Endothelial cell (in vitro differentiated cells): ENCODE data around the gene SOBP. TPM values are rescaled to one million over a fixed set of nuclear protein-coding genes. Genes with fewer than 3 reads are reported as not detected.

Source experiments
- DNase-seq: peaks from one replicate; pipeline ENCODE4 v3.0.0; 2021; ENCODE audit warnings: low spot score
- H3K27ac Mint-ChIP-seq: one replicate; pipeline ENCODE4 v1.8.0; 2021; ENCODE audit warnings: mixed read lengths, inconsistent platforms; ENCODE audit not compliant: unreplicated experiment
- H3K27me3 Mint-ChIP-seq: one replicate; pipeline ENCODE4 v1.8.0; 2021; ENCODE audit warnings: mild to moderate bottlenecking, moderate library complexity, mixed read lengths, inconsistent platforms; ENCODE audit not compliant: unreplicated experiment
- H3K36me3 Mint-ChIP-seq: one replicate; pipeline ENCODE4 v1.8.0; 2021; ENCODE audit warnings: mild to moderate bottlenecking, low read depth, mixed read lengths, inconsistent platforms; ENCODE audit not compliant: unreplicated experiment
- H3K4me1 Mint-ChIP-seq: one replicate; pipeline ENCODE4 v1.8.0; 2021; ENCODE audit warnings: mild to moderate bottlenecking, mixed read lengths, inconsistent platforms; ENCODE audit not compliant: unreplicated experiment
- H3K4me3 Mint-ChIP-seq: one replicate; pipeline ENCODE4 v1.8.0; 2021; ENCODE audit warnings: mild to moderate bottlenecking, mixed read lengths, inconsistent platforms; ENCODE audit not compliant: unreplicated experiment
- H3K9me3 Mint-ChIP-seq: one replicate; pipeline ENCODE4 v1.8.0; 2021; ENCODE audit warnings: mixed read lengths, inconsistent platforms; ENCODE audit not compliant: unreplicated experiment
- total RNA-seq: library from RNA; stranded (reverse); fragmentation: NEBNext Ultra II Directional; extraction: Animal tissue kit (Norgen Biotek cat#: 25700); gene quantifications from one replicate; pipeline ENCODE4 v1.2.1, GENCODE V29; 2021; ENCODE audit not compliant: unreplicated experiment
- TF ChIP-seq, protein P1 (sequence below): fragments of 200-600 bp; sonication (generic); IDR thresholded peaks from one replicate; pipeline ENCODE4 v1.5.0; 2021; ENCODE audit warnings: antibody characterized with exemption; ENCODE audit not compliant: unreplicated experiment

The SOBP gene
- total RNA-seq, 1 donor from 2014 or later: 1.5 TPM

DNA sequence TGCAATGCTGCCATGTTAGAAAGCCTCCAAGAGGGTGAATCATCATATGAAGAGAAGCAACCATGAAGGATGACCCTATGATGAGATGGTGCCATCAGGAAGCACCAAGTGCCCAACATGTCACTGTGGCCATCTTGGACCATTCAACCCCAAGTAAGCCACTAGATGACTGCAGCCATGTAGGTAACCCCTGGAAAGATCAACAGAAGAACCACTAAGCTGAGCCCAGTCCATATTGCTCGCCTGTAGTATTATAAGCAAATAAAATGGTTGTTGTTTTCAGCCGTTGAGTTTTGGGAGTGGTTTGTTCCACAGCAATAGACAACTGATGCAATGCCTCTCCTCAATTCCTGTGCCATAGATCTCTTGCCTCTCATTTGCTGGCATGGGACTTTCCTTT, 193.3 kb downstream of the SOBP start:
- no peak overlapping the region for H3K27ac Mint-ChIP-seq
- no peak overlapping the region for H3K4me3 Mint-ChIP-seq
- H3K27me3 Mint-ChIP-seq: no peaks in the 10 kb centered on the region
- TF ChIP-seq, protein P1, sequence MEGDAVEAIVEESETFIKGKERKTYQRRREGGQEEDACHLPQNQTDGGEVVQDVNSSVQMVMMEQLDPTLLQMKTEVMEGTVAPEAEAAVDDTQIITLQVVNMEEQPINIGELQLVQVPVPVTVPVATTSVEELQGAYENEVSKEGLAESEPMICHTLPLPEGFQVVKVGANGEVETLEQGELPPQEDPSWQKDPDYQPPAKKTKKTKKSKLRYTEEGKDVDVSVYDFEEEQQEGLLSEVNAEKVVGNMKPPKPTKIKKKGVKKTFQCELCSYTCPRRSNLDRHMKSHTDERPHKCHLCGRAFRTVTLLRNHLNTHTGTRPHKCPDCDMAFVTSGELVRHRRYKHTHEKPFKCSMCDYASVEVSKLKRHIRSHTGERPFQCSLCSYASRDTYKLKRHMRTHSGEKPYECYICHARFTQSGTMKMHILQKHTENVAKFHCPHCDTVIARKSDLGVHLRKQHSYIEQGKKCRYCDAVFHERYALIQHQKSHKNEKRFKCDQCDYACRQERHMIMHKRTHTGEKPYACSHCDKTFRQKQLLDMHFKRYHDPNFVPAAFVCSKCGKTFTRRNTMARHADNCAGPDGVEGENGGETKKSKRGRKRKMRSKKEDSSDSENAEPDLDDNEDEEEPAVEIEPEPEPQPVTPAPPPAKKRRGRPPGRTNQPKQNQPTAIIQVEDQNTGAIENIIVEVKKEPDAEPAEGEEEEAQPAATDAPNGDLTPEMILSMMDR: no peak
- H3K4me1 Mint-ChIP-seq: no peaks in the 10 kb centered on the region
- DNase-seq: no peak
- no peaks in the 10 kb centered on the region for H3K36me3 Mint-ChIP-seq
- H3K9me3 Mint-ChIP-seq: peaks cover 4% of the 10 kb centered on the region

DNA sequence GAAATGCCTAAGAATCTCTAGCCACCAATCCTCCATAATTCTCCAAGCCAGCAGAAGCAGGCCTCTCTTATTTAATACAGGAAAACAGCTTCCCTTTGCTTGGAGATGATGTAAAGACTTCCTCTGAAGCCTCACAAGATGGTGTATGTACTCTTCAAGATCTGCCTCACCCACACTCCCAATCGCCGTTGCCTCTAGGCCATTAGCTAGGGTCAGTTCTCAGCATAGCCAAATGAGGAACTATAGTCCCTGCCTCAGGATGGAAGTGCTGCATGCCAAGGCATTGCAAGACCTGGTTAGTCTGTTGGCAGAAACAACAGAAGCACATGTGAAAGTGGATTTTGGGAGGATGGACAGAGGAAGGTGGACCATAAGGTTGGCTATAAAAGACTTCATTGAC, 195.1 kb downstream of the SOBP start:
- Mint-ChIP-seq H3K36me3 (no peaks in the 10 kb centered on the region), H3K27ac (no peak overlapping the region), H3K9me3 (peaks cover 4% of the 10 kb centered on the region), H3K27me3 (no peaks in the 10 kb centered on the region), H3K4me3 (no peak overlapping the region), H3K4me1 (no peaks in the 10 kb centered on the region)
- TF ChIP-seq, protein P1: no peak
- DNase-seq: no peak

- peaks cover 4% of the 10 kb centered on the region for H3K36me3 Mint-ChIP-seq
- no peaks in the 10 kb centered on the region for H3K4me1 Mint-ChIP-seq
- H3K27ac Mint-ChIP-seq: no peak overlapping the region
- no peak for DNase-seq
- H3K9me3 Mint-ChIP-seq: peaks cover 4% of the 10 kb centered on the region
- TF ChIP-seq, protein P1: no peak
- H3K27me3 Mint-ChIP-seq: no peaks in the 10 kb centered on the region
- H3K4me3 Mint-ChIP-seq: no peak overlapping the region
Measured at GRCh38 chr6:107689190-107689589, 199.3 kb downstream of the SOBP start.

DNA sequence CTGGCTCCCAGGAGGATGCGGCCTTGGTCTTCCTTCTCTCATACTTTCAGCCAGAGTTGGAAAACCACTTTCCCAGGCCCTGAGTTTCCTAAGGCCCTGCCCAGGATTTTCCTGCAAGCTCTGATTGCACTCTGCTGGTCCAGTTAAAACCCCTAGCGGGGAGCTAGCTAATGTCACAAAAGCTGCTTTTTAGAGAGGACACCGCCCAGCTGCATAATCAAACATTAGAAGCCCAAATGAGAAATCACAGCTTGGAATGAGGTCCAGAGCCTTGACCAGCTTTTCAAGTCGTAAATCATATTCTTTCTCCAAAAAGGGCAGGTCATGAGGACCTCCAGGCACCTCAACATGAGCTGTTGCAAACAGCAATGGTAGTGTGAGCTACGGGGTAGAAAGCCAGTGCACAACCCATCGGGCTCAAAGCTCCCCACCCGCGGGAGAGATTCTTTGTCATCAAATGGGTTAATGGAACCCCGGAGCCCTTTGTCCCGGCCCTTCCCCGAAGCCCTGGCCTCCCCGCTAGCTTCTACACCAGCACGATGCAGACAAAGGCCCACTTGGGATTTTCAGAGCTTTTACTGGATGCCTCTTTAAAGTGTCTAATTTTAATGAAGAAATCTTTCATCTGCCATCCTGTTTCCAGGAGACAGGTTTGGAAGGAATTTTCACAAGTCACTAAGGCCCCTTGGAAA, 200.2 kb downstream of the SOBP start:
- Mint-ChIP-seq H3K9me3 (peaks cover 4% of the 10 kb centered on the region), H3K36me3 (peaks cover 4% of the 10 kb centered on the region), H3K27ac (no peak overlapping the region), H3K4me3 (no peak overlapping the region), H3K27me3 (no peaks in the 10 kb centered on the region), H3K4me1 (no peaks in the 10 kb centered on the region)
- DNase-seq: no peak
- TF ChIP-seq, protein P1: no peak

- H3K4me1 Mint-ChIP-seq: no peaks in the 10 kb centered on the region
- TF ChIP-seq, protein P1: no peak
- no peak for DNase-seq
- no peaks in the 10 kb centered on the region for H3K27me3 Mint-ChIP-seq
- H3K9me3 Mint-ChIP-seq: peaks cover 4% of the 10 kb centered on the region
- H3K36me3 Mint-ChIP-seq: peaks cover 4% of the 10 kb centered on the region
- H3K4me3 Mint-ChIP-seq: no peak overlapping the region
- no peak overlapping the region for H3K27ac Mint-ChIP-seq
Measured at GRCh38 chr6:107690643-107691061, 200.7 kb downstream of the SOBP start.
